Stimulated activated CD8-positive, alpha-beta memory T cell treated with anti-CD3 and anti-CD28 coated beads, Interleukin-4, amount 100 ng/mL, for 24 hours (primary cell): ENCODE results near the gene MEX3A.
"Not testable (repeated sequence)": the region's sequence is repeated elsewhere in the genome, so short reads cannot be mapped to it uniquely, and the experiment has no call there.

Source experiments
- DNase-seq: peaks from one replicate; pipeline ENCODE4 v3.0.0-alpha.2; 2020; ENCODE audit warnings: low read depth

The MEX3A gene

DNA sequence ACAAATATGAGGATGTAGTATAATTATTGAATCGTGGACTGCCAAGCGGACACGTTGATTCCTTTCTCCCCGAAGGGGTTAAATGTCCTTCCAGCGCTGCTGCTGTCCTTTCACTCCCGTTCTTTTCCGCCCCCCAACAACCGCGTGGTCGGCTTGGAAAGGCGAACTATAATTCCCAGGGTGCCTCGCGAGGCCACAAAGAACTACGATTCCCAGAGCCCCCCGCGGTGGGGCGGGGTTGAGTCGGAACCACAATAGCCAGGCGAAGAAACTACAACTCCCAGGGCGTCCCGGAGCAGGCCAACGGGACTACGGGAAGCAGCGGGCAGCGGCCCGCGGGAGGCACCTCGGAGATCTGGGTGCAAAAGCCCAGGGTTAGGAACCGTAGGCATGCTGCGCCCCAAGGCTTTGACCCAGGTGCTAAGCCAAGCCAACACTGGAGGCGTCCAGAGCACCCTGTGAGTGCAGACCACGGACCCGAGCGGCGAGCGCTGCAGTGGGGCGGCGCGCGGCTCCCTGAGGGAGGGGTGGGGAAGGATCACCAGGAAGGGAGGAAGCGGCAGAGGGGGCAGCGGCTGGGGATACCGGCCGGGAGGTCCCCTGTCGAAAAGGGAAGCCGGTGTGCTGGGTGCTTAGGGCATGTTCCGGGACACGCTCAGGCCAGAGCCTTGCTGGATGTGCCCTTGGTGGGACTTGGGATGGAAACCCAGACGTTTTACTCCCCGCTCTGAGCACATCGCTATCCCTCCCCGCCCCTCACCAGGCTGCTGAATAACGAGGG lies 27.6 kb downstream of the MEX3A start, which contains the start of gene LAMTOR2:
Gene LAMTOR2 (plus strand): TSS at position 283 of the 781 bp plus-strand sequence. CDS start 108 bp downstream, at position 391.
- DNase-seq = peak; percentile 96

DNA sequence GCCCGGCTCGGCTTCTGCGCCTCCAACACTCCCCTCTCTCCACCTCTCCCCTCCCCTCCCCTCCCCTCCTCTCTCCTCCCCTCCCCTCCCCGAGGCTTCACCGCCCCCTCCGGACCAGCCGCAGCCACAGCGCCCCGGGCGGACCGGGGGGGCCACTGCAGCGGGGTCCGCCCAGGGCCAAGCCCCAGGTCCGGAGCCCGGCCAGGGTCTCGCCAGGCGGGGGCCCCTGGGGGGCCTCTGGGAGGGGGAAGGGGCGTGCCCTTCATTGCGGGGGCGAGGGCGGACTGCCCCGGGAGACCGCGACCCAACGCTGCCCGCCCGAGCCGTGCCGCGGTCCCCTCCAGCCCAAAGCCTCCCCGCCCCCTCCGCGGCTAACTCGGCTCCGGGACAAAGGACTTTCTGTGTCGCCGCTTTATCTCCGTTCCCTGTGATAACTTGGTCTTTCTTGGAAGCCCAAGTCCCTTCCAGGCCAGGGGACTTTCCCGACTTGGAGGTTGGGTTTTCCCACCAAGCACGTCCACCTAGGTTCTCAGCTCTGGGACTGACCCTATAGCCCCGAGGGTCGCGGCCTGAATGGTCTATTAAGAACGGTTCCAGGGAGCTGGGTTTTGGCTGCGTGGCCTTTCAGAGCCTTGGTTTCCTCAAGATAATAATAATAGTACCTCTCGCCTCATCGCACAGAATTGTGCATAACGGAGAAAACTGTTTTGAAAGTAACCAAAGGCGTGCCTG lies 28.3 kb downstream of the MEX3A start, which contains the start of gene UBQLN4:
Gene UBQLN4 (minus strand): TSS at position 31 of the 732 bp plus-strand sequence. CDS start 97 bp downstream, outside the sequence.
- DNase-seq = peak; percentile 77

DNA sequence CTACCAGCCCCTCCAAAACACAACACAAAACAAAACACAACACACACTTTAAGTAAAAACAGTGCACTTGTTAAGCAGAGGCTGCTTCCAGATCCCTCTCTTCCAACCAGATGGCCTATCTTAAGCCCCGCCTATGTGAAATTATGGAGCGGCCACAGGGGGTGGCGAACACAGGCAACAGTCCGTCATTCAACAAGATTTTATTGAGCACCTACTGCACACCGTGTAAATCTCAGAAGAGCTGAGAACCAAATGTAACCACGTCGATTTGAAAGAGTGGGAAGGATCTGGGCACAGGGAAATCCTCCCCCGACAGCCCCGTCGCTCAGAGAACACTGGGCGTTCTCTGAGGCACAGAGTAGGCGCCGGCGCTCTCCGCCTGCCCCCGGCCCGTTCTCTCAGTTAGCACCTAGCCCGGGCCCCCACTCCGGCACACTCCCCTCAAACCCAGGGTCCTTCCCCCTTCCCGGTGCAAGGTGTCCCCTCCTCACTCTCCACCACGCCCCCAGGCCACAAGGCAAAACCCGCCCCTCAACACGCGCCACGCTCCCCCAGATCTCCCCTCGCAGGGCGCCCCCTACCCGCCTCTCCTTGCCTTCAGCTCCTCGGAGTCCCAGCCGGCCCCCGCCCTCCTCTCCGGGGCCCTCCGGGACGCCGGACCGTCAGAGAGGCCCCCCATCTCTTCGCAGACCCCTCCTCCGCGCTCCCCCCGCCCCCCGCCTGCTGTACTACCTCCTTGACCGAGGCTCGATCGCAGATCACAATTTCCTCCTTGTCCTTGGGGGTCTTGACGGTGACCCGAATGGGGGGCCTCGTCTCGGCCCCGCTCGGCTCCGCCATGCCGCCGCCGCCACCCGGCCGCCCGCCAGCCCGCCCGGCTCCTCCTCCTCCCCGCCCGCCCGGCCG lies 29.1 kb downstream of the MEX3A start:
- DNase-seq = peak; percentile 48

DNA sequence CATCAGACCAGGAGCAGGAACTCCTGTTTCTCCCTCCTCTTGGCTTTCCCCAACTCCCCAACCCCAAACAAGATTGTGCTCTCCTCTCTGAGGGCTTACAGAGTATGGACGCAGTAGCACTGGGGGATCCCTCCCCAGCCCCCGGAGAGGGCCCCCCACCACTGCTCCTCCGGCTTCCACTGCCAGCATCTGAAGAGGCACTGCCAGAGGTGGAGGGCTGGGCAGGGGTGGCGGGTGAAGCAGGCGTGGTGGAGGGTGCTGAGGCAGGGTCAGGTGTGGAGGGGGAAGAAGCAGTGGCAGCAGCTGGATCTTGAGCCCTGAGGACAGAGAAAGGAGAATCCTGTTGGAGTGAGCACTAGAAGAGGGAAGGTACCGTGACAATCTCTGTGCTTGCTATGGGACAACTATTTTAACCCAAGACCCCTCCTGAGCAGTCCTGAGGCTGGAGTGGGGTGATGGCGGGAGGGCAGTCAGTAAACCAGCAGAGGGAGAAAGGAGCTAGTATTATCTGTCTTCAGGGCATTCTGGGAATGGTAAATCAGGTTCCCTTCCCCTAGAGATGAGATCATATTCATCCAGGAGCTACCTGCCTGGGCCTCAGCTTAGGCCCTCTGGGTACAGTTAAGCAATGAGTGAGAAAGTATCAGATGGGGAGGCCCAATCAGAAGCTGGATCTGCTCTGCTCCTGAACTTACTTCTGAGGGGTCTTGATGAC lies 31.1 kb downstream of the MEX3A start:
- no peak for DNase-seq

DNA sequence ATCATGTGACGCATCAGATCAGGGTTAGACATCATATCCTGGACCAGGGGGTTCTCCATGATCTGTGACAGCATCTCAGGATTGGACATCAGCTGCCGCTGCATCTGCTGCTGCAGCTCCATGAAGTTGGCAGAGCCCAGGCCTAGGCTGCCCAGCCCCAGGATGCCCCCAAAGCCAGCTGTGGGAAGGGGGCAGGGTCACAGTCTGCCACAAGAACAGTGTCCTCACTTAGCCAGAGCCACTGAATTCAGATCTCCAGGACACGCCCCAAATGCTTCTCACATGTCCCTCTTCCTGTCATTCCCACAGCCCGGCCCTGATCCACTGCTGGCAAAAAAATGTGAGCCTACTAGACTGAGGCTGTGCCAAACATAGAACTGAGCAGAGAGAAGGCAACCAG lies 31.9 kb downstream of the MEX3A start:
- DNase-seq = no peak

DNA sequence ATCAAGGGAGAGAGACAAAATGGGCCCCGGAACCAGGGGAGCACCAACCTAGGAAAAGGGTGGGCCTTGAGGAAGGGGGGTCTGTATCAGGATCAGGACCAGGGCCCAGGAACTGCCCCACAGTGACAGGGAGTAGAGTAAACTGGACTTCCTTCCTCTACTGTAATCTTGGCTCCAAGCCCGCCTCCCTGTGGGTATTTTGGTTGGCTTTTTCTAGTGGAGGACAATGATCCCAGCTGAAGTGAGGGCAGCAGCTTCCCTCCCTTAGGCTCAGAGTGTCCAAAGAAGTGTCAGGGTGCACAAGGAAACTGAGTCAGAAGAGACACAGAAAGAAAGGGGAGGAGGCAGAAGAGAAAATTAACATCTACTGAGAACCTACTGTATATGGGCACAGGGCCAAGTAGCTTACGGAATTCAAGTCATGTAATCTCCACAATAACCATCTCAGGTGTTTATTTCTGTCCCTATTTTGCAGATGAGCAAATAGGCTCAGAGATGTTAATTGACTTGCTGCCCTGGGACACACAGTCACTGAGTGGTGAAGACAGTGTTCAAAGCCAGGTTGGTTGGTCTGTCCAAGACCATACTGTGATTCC lies 33.5 kb downstream of the MEX3A start:
- DNase-seq = no peak

DNA sequence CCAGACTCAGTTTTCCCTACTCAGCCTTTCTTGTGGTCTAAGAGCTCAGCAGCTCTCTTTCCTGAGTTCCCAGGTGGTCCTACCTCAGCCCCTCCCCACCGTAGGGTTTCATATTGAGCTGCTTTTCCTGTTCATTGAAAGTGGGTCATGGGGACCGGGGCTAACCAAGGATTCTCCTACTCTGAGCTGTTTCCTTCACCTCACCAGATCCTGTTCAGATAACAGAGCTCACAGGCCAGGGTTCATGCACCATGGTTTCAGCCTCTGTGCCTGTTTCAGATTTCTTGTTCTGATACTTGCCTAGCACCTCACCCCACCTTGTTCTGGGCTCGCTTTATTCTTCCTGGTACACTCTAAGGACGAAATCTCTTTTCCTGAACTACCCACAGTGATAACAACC lies 37.2 kb downstream of the MEX3A start:
- DNase-seq = no peak

DNA sequence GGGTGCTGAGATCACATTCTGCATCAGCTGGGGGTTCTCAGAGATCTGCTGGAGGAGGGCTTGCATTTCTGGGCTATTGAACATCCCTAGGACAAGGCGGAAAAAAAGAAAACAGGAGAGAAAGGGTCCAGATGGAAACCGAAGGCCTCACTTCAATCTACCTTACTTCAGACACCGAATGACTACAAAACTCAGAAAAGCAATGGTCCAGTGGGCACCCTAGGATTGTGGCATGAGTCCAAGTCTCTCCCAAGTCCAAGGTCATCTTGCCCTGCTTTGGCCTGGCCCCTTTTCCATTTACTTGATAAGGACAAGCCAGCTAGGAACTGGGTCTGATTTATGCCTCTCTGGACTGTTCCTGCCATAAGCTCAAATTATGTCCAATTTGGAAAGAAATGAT lies 39.4 kb downstream of the MEX3A start:
- DNase-seq = no peak

DNA sequence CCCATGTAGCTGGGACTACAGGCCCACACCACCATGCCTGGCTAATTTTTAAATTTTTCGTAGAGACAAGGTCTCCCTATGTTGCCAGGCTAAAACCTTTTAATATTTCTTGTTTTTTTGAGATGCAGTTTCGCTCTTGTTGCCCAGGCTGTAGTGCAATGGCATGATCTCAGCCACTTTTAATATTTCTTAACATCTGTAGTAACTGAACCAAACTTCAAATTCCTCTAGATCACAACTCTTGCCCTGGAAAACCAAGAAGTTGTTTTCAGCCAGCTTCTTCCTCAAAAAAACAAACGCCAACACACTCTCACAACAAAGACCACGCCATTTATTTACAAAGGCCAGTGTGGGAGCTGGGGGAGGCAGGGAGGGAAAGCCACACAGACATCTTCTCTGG lies 47.3 kb downstream of the MEX3A start:
- DNase-seq = not testable (repeated sequence)

DNA sequence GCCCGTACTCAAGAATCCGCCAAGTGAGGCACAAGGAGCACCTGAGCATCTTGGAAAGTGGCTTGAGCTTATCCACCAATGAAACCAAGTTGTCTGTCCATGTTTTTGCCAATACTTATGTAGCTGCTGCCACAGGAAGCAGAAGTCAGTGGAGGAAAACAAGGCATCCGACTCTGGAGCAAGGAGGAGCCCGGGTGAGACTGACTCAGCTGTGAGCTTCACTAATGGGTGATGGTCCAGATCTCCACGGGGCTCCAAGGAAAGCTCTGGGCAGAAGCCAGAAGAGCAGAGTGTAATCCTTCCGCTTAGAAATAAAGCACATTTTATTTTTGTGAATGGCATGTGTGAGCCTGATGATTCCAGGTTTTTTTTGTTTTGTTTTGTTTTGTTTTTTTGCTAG lies 49.3 kb downstream of the MEX3A start:
- DNase-seq = no peak

DNA sequence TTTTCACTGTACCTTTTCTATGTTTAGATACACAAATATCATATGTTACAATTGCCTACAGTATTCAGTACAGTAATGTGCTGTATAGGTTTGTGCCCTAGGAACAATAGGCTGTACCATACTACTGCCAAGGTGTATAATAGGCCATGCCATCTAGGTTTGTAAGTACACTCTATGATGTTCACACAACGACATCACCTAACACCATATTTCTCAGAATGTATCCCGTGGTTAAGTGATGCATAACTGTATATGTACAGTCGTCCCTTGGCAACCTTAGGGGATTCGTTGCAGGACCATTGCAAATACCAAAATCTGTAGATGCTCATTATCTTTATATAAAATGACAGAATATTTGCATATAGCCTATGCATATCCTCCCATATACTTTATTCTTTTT lies 55.7 kb downstream of the MEX3A start:
- no peak for DNase-seq

DNA sequence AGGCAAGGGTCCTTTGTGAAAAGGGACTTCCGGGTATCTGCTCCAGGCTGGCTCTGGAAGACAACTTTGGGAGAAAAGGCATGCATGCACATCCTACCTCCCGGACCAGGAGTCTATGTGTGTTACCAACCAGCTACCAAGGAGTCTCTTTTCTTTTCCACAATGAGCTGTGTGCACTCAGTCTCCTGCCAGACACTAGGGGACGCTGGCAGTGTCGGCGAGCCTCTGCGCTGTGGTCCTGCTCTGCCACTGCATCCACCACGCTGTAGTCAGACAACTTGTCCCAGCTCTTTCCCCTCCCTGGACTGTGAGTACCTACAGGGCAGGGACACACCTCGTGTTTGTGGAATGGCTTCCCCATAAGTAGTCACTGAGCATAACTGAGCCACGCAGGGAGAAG lies 56.4 kb downstream of the MEX3A start:
- DNase-seq = no peak

DNA sequence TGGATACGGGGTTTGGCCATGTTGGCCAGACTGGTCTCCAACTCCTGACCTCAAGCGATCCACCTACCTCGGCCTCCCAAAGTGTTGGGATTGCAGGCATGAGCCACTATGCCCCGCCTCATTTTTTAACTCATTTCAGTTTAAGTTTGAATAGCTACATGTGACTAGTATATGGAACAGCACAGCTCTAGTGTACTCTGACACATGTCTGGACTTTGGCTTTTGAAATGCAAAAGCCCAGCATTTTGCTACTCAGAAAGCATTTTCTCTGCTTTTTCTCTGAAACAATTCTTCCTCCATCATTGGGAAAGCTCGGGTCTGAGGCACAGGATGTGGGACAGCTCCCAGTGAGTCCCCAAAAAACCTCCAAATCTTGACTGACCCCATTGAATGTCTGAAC lies 57.5 kb downstream of the MEX3A start:
- DNase-seq = no peak
